Measurements from ENCODE around the gene BLOC1S5.
"Not testable (repeated sequence)": the region's sequence is repeated elsewhere in the genome, so short reads cannot be mapped to it uniquely, and the experiment has no call there.

BLOC1S5 gene

DNA sequence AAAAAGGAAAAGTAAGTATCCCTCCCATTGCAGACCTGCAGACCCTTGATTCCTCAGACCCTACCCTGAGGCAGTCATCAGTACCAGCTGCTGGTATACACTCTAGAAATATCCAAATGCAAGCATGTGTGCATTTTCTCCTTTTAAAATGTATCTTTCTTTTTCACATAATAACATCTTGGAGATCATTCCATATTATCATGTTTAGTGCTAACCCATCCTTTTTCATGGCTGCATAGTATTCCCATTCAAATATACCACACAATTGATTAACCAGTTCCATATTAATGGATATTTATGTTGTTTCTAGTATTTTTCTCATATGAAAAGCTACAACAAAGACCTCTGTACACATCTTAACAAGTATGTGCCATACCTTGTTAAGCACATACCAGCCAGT is 70.8 kb downstream of the BLOC1S5 start:
- TF ChIP-seq, protein P1, sequence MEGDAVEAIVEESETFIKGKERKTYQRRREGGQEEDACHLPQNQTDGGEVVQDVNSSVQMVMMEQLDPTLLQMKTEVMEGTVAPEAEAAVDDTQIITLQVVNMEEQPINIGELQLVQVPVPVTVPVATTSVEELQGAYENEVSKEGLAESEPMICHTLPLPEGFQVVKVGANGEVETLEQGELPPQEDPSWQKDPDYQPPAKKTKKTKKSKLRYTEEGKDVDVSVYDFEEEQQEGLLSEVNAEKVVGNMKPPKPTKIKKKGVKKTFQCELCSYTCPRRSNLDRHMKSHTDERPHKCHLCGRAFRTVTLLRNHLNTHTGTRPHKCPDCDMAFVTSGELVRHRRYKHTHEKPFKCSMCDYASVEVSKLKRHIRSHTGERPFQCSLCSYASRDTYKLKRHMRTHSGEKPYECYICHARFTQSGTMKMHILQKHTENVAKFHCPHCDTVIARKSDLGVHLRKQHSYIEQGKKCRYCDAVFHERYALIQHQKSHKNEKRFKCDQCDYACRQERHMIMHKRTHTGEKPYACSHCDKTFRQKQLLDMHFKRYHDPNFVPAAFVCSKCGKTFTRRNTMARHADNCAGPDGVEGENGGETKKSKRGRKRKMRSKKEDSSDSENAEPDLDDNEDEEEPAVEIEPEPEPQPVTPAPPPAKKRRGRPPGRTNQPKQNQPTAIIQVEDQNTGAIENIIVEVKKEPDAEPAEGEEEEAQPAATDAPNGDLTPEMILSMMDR (IDR thresholded peaks at IDR 0.05; ENCODE audit: borderline replicate concordance, control extremely low read depth, extremely low read depth, insufficient read depth, missing control alignments): no peak

DNA sequence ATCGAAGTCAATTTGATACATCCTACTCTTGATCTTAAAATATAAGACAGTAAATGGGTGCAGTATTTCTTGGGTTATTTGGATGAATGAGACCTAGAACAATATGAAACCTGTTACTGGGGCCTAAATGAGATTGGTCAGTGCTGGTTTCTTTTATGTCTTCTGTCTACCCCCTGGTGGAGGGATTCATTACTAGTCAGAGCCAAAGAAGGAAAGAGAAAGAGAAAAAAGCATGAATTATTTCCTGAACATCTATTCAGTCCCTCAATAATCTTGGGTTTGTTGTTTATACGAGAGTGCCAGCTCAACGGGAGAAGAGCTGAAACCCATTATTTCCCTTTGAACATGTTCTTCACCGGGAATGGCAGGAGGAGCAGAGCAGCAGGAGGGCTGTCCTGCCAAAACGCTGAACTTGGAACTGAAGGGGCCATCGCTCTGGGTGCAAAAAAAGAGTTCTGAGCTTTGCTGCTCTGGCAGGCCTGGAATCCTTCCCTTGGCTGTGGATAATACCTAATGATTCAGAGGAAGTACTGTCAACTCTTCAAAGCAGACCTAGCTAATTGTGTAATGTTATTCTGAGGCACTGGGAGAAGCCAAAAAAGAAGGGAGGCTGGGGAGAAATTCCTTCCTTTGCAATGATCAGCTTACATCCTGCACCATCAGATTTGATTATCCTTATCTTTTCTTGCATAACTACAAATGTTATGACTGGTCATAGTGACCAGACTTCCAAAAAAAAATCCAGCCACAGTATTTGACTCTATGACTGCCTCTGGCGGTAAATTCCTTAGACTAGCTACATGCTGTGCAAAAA is 72.0 kb downstream of the BLOC1S5 start:
- DNase-seq (ENCODE audit: low spot score): peak; percentile 72
- TF ChIP-seq, protein P1 (IDR thresholded peaks at IDR 0.05; ENCODE audit: borderline replicate concordance, control extremely low read depth, extremely low read depth, insufficient read depth, missing control alignments): peak; percentile 16
- in situ Hi-C loops (cut with MboI; ENCODE audit: low sequenced_read_pairs, unreplicated experiment): no loop called here

More for the DNA sequence above, 70.8 kb downstream of the BLOC1S5 start:
- in situ Hi-C loops (cut with MboI; ENCODE audit: low sequenced_read_pairs, unreplicated experiment): no loop called here
- no peak for DNase-seq (ENCODE audit: low spot score)

DNA sequence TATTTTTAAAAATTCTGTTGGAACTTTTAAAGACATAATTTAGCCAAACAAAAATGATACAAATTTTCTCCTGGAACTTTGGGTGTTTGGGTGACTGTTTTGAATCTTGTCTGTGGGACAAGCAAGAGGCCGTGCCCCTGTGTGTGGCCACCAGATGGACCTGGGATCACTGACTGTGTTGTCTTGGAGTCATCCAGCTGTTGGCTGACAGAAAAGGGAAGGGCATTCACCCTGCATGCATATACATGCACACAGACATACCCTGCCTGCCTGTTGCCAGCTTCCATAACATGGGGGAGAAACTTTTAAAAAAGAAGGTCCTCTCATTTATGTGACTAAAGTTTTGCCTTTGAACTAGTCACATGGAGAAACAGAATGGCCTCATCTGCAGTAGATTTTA is 72.7 kb downstream of the BLOC1S5 start:
- no peak for DNase-seq (ENCODE audit: low spot score)
- in situ Hi-C loops (cut with MboI; ENCODE audit: low sequenced_read_pairs, unreplicated experiment): no loop called here
- TF ChIP-seq, protein P1 (IDR thresholded peaks at IDR 0.05; ENCODE audit: borderline replicate concordance, control extremely low read depth, extremely low read depth, insufficient read depth, missing control alignments): no peak

DNA sequence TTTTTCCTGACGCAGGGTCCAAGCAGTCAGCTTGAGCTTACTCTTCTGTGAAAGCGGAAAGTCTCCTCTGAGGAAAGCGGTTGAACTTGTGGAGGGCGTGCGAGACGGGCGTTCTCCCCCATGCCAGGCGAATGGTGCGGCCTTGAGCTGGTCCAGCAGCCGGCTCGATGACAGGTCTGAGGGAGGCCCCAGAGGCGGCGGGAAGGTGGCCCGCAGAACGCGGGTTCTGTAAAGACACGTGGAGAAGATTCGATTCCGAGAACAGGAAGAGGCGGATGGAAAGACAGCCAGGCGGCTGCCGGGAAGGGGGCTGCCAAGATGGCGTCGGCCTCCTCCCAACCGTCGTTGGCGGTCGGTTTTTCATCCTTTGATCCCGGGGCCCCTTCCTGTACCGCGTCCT is 78.0 kb downstream of the BLOC1S5 start:
- in situ Hi-C loops (cut with MboI; ENCODE audit: low sequenced_read_pairs, unreplicated experiment): loop anchor here (10.0 kb wide), 1 partner anchor 261 kb away; the partner anchor contains the start of gene BMP6
- TF ChIP-seq, protein P1 (IDR thresholded peaks at IDR 0.05; ENCODE audit: borderline replicate concordance, control extremely low read depth, extremely low read depth, insufficient read depth, missing control alignments): no peak
- no peak for DNase-seq (ENCODE audit: low spot score)

DNA sequence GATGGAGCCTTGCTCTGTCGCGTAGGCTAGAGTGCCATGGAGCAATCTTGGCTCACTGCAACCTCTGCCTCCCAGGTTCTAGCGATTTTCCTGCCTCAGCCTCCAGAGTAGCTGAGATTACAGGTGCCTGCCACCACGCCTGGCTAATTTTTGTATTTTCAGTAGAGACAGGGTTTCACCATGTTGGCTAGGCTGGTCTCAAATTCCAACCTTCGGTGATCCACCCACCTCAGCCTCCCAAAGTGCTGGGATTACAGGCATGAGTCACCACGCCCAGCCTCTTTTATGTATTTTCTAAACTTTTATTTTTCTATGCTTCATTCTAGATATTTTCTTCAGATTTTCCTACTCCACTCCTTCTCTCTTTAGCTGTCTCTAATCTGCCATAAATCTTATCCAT is 80.2 kb downstream of the BLOC1S5 start:
- in situ Hi-C loops (cut with MboI; ENCODE audit: low sequenced_read_pairs, unreplicated experiment): loop anchor here (10.0 kb wide), 1 partner anchor 259 kb away; the partner anchor contains the start of gene BMP6
- DNase-seq (ENCODE audit: low spot score): not testable (repeated sequence)

DNA sequence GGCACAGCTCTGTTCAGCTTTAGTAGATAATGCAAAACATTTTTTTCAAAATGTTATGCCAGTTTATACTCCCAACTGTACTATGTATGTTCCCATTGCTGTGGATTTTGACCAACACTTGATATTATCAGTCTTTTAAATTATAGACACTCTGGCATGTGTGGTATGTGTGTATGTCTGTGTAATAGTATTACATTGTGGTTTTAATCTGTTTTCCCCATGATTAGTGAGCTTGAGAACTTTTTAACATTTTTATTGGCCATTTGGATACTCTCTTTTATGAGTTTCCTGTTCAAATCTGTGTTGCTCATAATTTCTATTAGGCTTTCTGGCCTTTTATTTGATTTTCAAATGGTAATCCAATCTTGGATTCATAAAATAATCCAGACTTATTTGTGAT is 84.4 kb downstream of the BLOC1S5 start:
- TF ChIP-seq, protein P1 (IDR thresholded peaks at IDR 0.05; ENCODE audit: borderline replicate concordance, control extremely low read depth, extremely low read depth, insufficient read depth, missing control alignments): no peak
- DNase-seq (ENCODE audit: low spot score): no peak
- in situ Hi-C loops (cut with MboI; ENCODE audit: low sequenced_read_pairs, unreplicated experiment): loop anchor here (10.0 kb wide), 1 partner anchor 255 kb away; the partner anchor contains the start of gene BMP6

DNA sequence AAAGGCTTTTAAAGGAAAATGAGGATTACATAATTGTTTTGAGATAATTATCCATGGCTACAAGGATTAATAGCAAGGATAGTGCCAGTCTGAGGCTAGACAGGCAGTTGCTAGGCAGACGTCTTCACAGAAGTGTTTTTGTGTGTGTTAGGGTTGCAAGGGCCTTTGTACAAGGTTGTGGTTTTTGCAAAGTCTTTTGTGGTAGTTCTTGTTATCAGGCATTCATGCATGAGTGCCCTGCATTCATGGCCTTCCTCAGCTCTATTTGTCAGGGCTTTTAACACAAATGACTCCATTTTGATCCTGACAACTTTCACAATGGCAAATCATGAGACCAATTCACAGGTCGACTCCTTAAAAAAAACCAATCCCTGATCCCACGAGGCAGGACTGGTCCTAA is 85.5 kb downstream of the BLOC1S5 start:
- TF ChIP-seq, protein P1 (IDR thresholded peaks at IDR 0.05; ENCODE audit: borderline replicate concordance, control extremely low read depth, extremely low read depth, insufficient read depth, missing control alignments): no peak
- in situ Hi-C loops (cut with MboI; ENCODE audit: low sequenced_read_pairs, unreplicated experiment): no loop called here
- DNase-seq (ENCODE audit: low spot score): no peak
